IMR-90 (cell line): ENCODE results near the gene FAM20C. TPM values are rescaled to one million over a fixed set of nuclear protein-coding genes. Genes with fewer than 3 reads are reported as not detected.

ENCODE experiments used
- ATAC-seq: fragments of 200-7000 bp; cut with Tn5 transposase; 2 replicates; pipeline ENCODE4 v1.9.1; 2020; ENCODE audit warnings: low read depth, mild to moderate bottlenecking, moderate library complexity
- BruUV-seq: library from RNA; stranded (reverse); fragments of 400-500 nt; replicated peaks from 2 replicates; lab custom pipeline; 2021; lab: Mats Ljungman, UMichigan
- CTCF ChIA-PET: fragments of 300-600 bp; formaldehyde crosslinking; extraction: SDS; loops from one replicate; lab custom pipeline; 2021; ENCODE audit warnings: antibody characterized with exemption; lab: Yijun Ruan, JAX
- POLR2A ChIA-PET: fragments of 300-600 bp; sonication (Branson Sonifier 250); formaldehyde crosslinking; loops from one replicate; lab custom pipeline; 2022; ENCODE audit warnings: antibody characterized with exemption; ENCODE audit not compliant: unreplicated experiment; lab: Charles Lee
- DNase-seq: peaks from one replicate; pipeline ENCODE4 v3.0.0; 2013
- H2AFZ ChIP-seq: replicated peaks from 2 replicates; pipeline ENCODE3; 2013; ENCODE audit warnings: low read length, mild to moderate bottlenecking; ENCODE audit not compliant: poor library complexity
- H2AK5ac ChIP-seq: 2 replicates; pipeline ENCODE4 v1.6.1; 2013; ENCODE audit warnings: low read depth, low read length, inconsistent platforms
- H2AK9ac ChIP-seq: replicated peaks from 2 replicates; pipeline ENCODE3; 2013; ENCODE audit warnings: mild to moderate bottlenecking, low read depth, low read length, moderate library complexity; ENCODE audit not compliant: poor library complexity
- H2BK120ac ChIP-seq: 2 replicates; pipeline ENCODE4 v1.6.1; 2013; ENCODE audit warnings: low read depth, low read length, inconsistent platforms
- H2BK15ac ChIP-seq: 3 replicates; pipeline ENCODE4 v1.6.1; 2013; ENCODE audit warnings: low read depth, low read length, inconsistent platforms
- H2BK20ac ChIP-seq: 2 replicates; pipeline ENCODE4 v1.6.1; 2013; ENCODE audit warnings: low read depth, mild to moderate bottlenecking, inconsistent platforms, low read length, moderate library complexity
- H2BK5ac ChIP-seq: 2 replicates; pipeline ENCODE4 v1.6.1; 2013; ENCODE audit warnings: mild to moderate bottlenecking, low read depth, low read length, inconsistent platforms; ENCODE audit not compliant: poor library complexity, severe bottlenecking
- H3K14ac ChIP-seq: replicated peaks from 2 replicates; pipeline ENCODE4 v1.6.1; 2013; ENCODE audit warnings: low read depth, low read length, inconsistent platforms
- H3K18ac ChIP-seq: 2 replicates; pipeline ENCODE4 v1.6.1; 2013; ENCODE audit warnings: low read depth, low read length, control low read depth
- H3K23ac ChIP-seq: 2 replicates; pipeline ENCODE4 v1.6.1; 2013; ENCODE audit warnings: low read depth, low read length, inconsistent platforms
- H3K27ac ChIP-seq: 2 replicates; pipeline ENCODE4 v1.5.1; 2013; ENCODE audit warnings: mild to moderate bottlenecking, control low read depth, low read length; ENCODE audit not compliant: insufficient read depth
- H3K27me3 ChIP-seq: 2 replicates; pipeline ENCODE4 v1.6.1; 2013; ENCODE audit warnings: low read length; ENCODE audit not compliant: control insufficient read depth, insufficient read depth
- H3K36me3 ChIP-seq: 2 replicates; pipeline ENCODE4 v1.6.1; 2013; ENCODE audit warnings: low read length, mixed read lengths; ENCODE audit not compliant: control insufficient read depth, insufficient read depth
- H3K4ac ChIP-seq: 2 replicates; pipeline ENCODE4 v1.6.1; 2013; ENCODE audit warnings: low read depth, low read length, inconsistent platforms
- H3K4me1 ChIP-seq: 2 replicates; pipeline ENCODE4 v1.6.1; 2013; ENCODE audit warnings: low read length, mixed read lengths; ENCODE audit not compliant: control insufficient read depth, insufficient read depth
- H3K4me2 ChIP-seq: 2 replicates; pipeline ENCODE4 v1.6.1; 2013; ENCODE audit warnings: low read depth, mild to moderate bottlenecking, control low read depth, low read length, moderate library complexity
- H3K4me3 ChIP-seq: 2 replicates; pipeline ENCODE4 v1.5.1; 2013; ENCODE audit warnings: low read depth, mild to moderate bottlenecking, control low read depth, low read length, moderate library complexity; ENCODE audit not compliant: insufficient read depth
- H3K56ac ChIP-seq: 2 replicates; pipeline ENCODE4 v1.6.1; 2013; ENCODE audit warnings: low read length, inconsistent platforms; ENCODE audit not compliant: insufficient read depth; ENCODE audit errors: extremely low read depth
- H3K79me1 ChIP-seq, 2 experiments: 2 replicates each; pipeline ENCODE4 v1.6.1; 2013; ENCODE audit warnings: low read length in 2 of 2, inconsistent platforms in 1 of 2, low read depth in 1 of 2
- H3K9ac ChIP-seq: 2 replicates; pipeline ENCODE4 v1.6.1; 2013; ENCODE audit warnings: low read depth, low read length, control low read depth
- H3K9me1 ChIP-seq: 2 replicates; pipeline ENCODE4 v1.6.1; 2013; ENCODE audit warnings: low read length, inconsistent platforms; ENCODE audit not compliant: insufficient read depth
- H3K9me3 ChIP-seq: 2 replicates; pipeline ENCODE4 v1.6.1; 2013; ENCODE audit warnings: low read length; ENCODE audit not compliant: control insufficient read depth, insufficient read depth
- H4K20me1 ChIP-seq: 2 replicates; pipeline ENCODE4 v1.6.1; 2013; ENCODE audit warnings: low read length, inconsistent platforms; ENCODE audit not compliant: insufficient read depth
- H4K5ac ChIP-seq: 2 replicates; pipeline ENCODE4 v1.6.1; 2013; ENCODE audit warnings: mild to moderate bottlenecking, low read depth, low read length, control low read depth
- H4K8ac ChIP-seq, 2 experiments: 2 replicates each; pipeline ENCODE4 v1.6.1; 2013; ENCODE audit warnings: low read depth in 2 of 2, low read length in 2 of 2, control low read depth in 1 of 2, inconsistent platforms in 1 of 2
- H4K91ac ChIP-seq: 2 replicates; pipeline ENCODE4 v1.6.1; 2013; ENCODE audit warnings: low read depth, low read length, inconsistent platforms; ENCODE audit not compliant: insufficient read depth
- CEBPB ChIP-seq: IDR thresholded peaks from 2 replicates; pipeline ENCODE4 v1.6.1; 2012; ENCODE audit warnings: low read depth, low read length, improper control_type of control experiment
- CHD1 ChIP-seq: IDR thresholded peaks from 2 replicates; pipeline ENCODE4 v1.6.1; 2012; ENCODE audit warnings: low read depth, low read length, improper control_type of control experiment
- ELK1 ChIP-seq: fragments of 150-350 bp; IDR thresholded peaks from 2 replicates; pipeline ENCODE4 v1.6.1; 2016; ENCODE audit warnings: low read depth, mild to moderate bottlenecking, low read length, moderate library complexity, borderline replicate concordance
- MAZ ChIP-seq: IDR thresholded peaks from 2 replicates; pipeline ENCODE4 v1.6.1; 2012; ENCODE audit warnings: low read depth, mild to moderate bottlenecking, low read length, improper control_type of control experiment, moderate library complexity, borderline replicate concordance
- MXI1 ChIP-seq: IDR thresholded peaks from 2 replicates; pipeline ENCODE4 v1.6.1; 2012; ENCODE audit warnings: low read depth, mild to moderate bottlenecking, low read length, moderate library complexity, borderline replicate concordance
- NFE2L2 ChIP-seq: fragments of 150-350 bp; IDR thresholded peaks from 2 replicates; pipeline ENCODE4 v1.6.1; 2016; ENCODE audit warnings: low read depth, mild to moderate bottlenecking, low read length
- POLR2A ChIP-seq: IDR thresholded peaks from 2 replicates; pipeline ENCODE4 v1.6.1; 2012; ENCODE audit warnings: mild to moderate bottlenecking, low read depth, low read length
- RAD21 ChIP-seq: IDR thresholded peaks from 2 replicates; pipeline ENCODE4 v1.6.1; 2012; ENCODE audit warnings: low read length, improper control_type of control experiment
- SMC3 ChIP-seq: fragments of 150-350 bp; IDR thresholded peaks from 2 replicates; pipeline ENCODE4 v1.6.1; 2016; ENCODE audit warnings: low read depth, mild to moderate bottlenecking, antibody characterized with exemption, low read length, moderate library complexity
- WGBS, 2 experiments: methylation state at CpG; one replicate each; pipeline versions ENCODE4 v1.1.5 to v1.1.7; 2013; ENCODE audit warnings: missing lambda C conversion rate in 2 of 2; ENCODE audit not compliant: insufficient read length in 1 of 2; ENCODE audit errors: extremely low coverage in 2 of 2; 5-methylcytosine and 5-hydroxymethylcytosine counted together
- dilution Hi-C: fragments of 300-500 bp; cut with HindIII; formaldehyde crosslinking; loops from one replicate; pipeline ENCODE4 v1.14.3; 2018; ENCODE audit warnings: low sequenced_read_pairs; ENCODE audit not compliant: unreplicated experiment
- in situ Hi-C: fragments of 300-500 bp; cut with MboI; formaldehyde crosslinking; loops from 3 replicates; pipeline ENCODE4 v1.14.3; 2019; ENCODE audit warnings: low sequenced_read_pairs, inconsistent platforms, mixed read lengths
- intact Hi-C: fragments of 100-400 bp; cut with micrococcal nuclease; formaldehyde crosslinking; loops from 2 replicates; pipeline ENCODE4 v1.10.0; 2022
- polyA plus RNA-seq, 3 experiments: library from polyadenylated mRNA; depleted of rRNA; stranded (reverse); fragments of >200 nt; gene quantifications; 2 replicates each; pipeline ENCODE4 v1.2.3, GENCODE V29; 2012; ENCODE audit warnings: low replicate concordance in 1 of 3
- total RNA-seq: library from RNA; depleted of rRNA; stranded (reverse); fragments of >200 nt; gene quantifications from 2 replicates; pipeline ENCODE4 v1.2.3, GENCODE V29; 2012

FAM20C gene
- total and polyA plus RNA-seq, 2 of the 4 experiments (the other 2 are of a cell fraction) = 7.7 to 36.6 TPM

- Histone ChIP-seq H3K36me3 (peaks cover 96% of the 10 kb centered on the region), H2AK9ac (no peak overlapping the region), H4K8ac (no peak overlapping the region), H3K4me2 (no peak overlapping the region), H4K5ac (no peak overlapping the region), H2BK120ac (no peak overlapping the region), H3K27ac (no peak overlapping the region), H3K27me3 (no peaks in the 10 kb centered on the region), H3K14ac (no peak overlapping the region), H2BK5ac (no peak overlapping the region), H3K23ac (no peak overlapping the region), H2BK15ac (no peak overlapping the region), H3K18ac (no peak overlapping the region), H3K56ac (no peak overlapping the region), H3K9me1 (no peaks in the 10 kb centered on the region), H2AK5ac (no peak overlapping the region), H3K4me3 (no peak overlapping the region), H4K91ac (no peak overlapping the region), H3K4me1 (no peaks in the 10 kb centered on the region), H3K9me3 (peaks cover 13% of the 10 kb centered on the region), H3K79me1 (no peaks in the 10 kb centered on the region), H3K9ac (no peak overlapping the region), H2AFZ (no peak overlapping the region), H3K4ac (no peak overlapping the region), H4K20me1 (no peaks in the 10 kb centered on the region), H2BK20ac (no peak overlapping the region)
- WGBS, 2 experiments = 97% methylated on average over 25 of the region's 38 CpGs; no CpG with 5 or more reads in 1 of the 2 experiments
- ChIA-PET CTCF (no interaction called here), POLR2A (no interaction called here)
- intact Hi-C loops = no loop called here
- DNase-seq (no peak), ATAC-seq (no peak)
- TF ChIP-seq ELK1 (no peak), NFE2L2 (no peak), MXI1 (no peak), CEBPB (no peak), POLR2A (no peak), RAD21 (no peak), CHD1 (no peak), MAZ (no peak), SMC3 (no peak)
- in situ Hi-C loops = no loop called here
- dilution Hi-C loops = no loop called here
- BruUV-seq = no TSS peak
These were observed 64.1 kb downstream of the FAM20C start for GRCh38 chr7:256461-256940.
